MCF 10A (cell line): ENCODE results near the gene TMEM107. TPM values are rescaled to one million over a fixed set of nuclear protein-coding genes. Genes with fewer than 3 reads are reported as not detected.

Experiments
- BruUV-seq: library from RNA; stranded (reverse); fragments of 400-500 nt; replicated peaks from 2 replicates; lab custom pipeline; 2021; lab: Mats Ljungman, UMichigan
- CTCF ChIA-PET: fragments of 300-600 bp; sonication (Branson Sonifier 250); formaldehyde crosslinking; extraction: SDS; loops from one replicate; lab custom pipeline; 2021; ENCODE audit warnings: antibody characterized with exemption, inconsistent platforms; lab: Yijun Ruan, JAX
- POLR2A ChIA-PET: fragments of 300-600, 350-650 bp; sonication (Branson Sonifier 250); formaldehyde crosslinking; extraction: SDS; loops from one replicate; lab custom pipeline; 2020; ENCODE audit warnings: antibody characterized with exemption, inconsistent platforms; lab: Yijun Ruan, JAX
- DNase-seq: peaks from one replicate; pipeline ENCODE4 v3.0.0-alpha.2; 2018; ENCODE audit not compliant: unreplicated experiment
- H3K27ac Mint-ChIP-seq: one replicate; pipeline ENCODE4 v1.8.0; 2022; ENCODE audit warnings: mild to moderate bottlenecking, low read depth, mixed read lengths; ENCODE audit not compliant: unreplicated experiment
- H3K27me3 Mint-ChIP-seq: one replicate; pipeline ENCODE4 v1.8.0; 2022; ENCODE audit warnings: mixed read lengths; ENCODE audit not compliant: insufficient read depth, unreplicated experiment
- H3K36me3 Mint-ChIP-seq: one replicate; pipeline ENCODE4 v1.8.0; 2022; ENCODE audit warnings: mild to moderate bottlenecking, moderate library complexity, mixed read lengths; ENCODE audit not compliant: insufficient read depth, unreplicated experiment
- H3K4me1 Mint-ChIP-seq: one replicate; pipeline ENCODE4 v1.8.0; 2022; ENCODE audit warnings: mixed read lengths; ENCODE audit not compliant: insufficient read depth, unreplicated experiment
- H3K4me3 Mint-ChIP-seq: one replicate; pipeline ENCODE4 v1.8.0; 2022; ENCODE audit warnings: mild to moderate bottlenecking, moderate library complexity, mixed read lengths; ENCODE audit not compliant: unreplicated experiment
- H3K9me3 Mint-ChIP-seq: one replicate; pipeline ENCODE4 v1.8.0; 2022; ENCODE audit warnings: mixed read lengths; ENCODE audit not compliant: unreplicated experiment
- intact Hi-C: fragments of 100-400 bp; cut with micrococcal nuclease; formaldehyde crosslinking; loops from 2 replicates; pipeline ENCODE4 v1.14.1; 2022
- total RNA-seq: library from RNA; stranded (reverse); gene quantifications from 2 replicates; pipeline ENCODE4 v1.2.3, GENCODE V29; 2022
- TF ChIP-seq, protein P1 (sequence below): fragments of 200-600 bp; IDR thresholded peaks from one replicate; pipeline ENCODE4 v1.8.0; 2022; ENCODE audit warnings: antibody characterized with exemption, mild to moderate bottlenecking; ENCODE audit not compliant: unreplicated experiment

TMEM107 gene
- total RNA-seq, 1 experiment from 2014 or later = 8.4 TPM

- Mint-ChIP-seq H3K4me3 (no peak overlapping the region), H3K4me1 (peaks cover 32% of the 10 kb centered on the region), H3K9me3 (no peaks in the 10 kb centered on the region), H3K27me3 (no peaks in the 10 kb centered on the region), H3K27ac (no peak overlapping the region), H3K36me3 (peaks cover 16% of the 10 kb centered on the region)
- TF ChIP-seq, protein P1, sequence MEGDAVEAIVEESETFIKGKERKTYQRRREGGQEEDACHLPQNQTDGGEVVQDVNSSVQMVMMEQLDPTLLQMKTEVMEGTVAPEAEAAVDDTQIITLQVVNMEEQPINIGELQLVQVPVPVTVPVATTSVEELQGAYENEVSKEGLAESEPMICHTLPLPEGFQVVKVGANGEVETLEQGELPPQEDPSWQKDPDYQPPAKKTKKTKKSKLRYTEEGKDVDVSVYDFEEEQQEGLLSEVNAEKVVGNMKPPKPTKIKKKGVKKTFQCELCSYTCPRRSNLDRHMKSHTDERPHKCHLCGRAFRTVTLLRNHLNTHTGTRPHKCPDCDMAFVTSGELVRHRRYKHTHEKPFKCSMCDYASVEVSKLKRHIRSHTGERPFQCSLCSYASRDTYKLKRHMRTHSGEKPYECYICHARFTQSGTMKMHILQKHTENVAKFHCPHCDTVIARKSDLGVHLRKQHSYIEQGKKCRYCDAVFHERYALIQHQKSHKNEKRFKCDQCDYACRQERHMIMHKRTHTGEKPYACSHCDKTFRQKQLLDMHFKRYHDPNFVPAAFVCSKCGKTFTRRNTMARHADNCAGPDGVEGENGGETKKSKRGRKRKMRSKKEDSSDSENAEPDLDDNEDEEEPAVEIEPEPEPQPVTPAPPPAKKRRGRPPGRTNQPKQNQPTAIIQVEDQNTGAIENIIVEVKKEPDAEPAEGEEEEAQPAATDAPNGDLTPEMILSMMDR = no peak
- ChIA-PET POLR2A (interaction anchor here (0.6 to 16.5 kb wide), 34 partner anchors 9 to 913 kb away, joined by 3 to 429 read pairs (median 6); partner anchors contain the start of genes ALOXE3, AURKB, BORCS6 and CNTROB), CTCF (interaction anchor here (0.6 to 8.7 kb wide), 7 partner anchors 14 to 80 kb away, joined by 3 to 59 read pairs (median 3); partner anchors contain the start of gene ALOXE3)
- intact Hi-C loops = loop anchor here (2.0 kb wide), 1 partner anchor 31 kb away; no protein-coding TSS in a partner anchor
- DNase-seq = no peak
- no TSS peak for BruUV-seq
These were observed 20.8 kb downstream of the TMEM107 start for GRCh38 chr17:8155231-8155995.

DNA sequence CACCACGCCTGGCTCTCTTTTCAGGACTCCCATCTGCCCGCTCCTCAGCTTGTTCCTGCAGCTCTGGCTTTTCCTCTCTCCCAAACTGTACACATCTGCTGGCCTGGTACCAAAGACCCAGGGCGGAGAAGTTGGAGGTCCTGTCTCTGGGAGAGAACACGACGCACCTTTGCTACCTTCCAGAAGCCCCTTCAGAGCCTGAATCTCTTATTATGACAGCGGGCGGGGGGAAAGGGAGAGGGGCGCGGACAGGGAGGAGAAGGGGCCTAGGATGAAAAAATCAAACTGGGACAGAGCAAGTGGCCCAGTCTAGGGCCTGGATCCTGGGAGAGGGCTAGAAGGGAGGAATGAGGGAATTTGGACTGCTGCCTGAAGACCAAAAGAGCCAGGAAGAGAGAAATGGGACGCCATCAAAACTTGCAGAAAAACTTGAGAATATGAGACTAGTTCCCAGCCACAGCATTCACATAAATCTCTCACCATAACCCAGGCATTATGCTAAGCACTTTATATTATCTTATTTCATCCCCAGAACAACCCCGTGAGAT, 21.5 kb downstream of the TMEM107 start:
- Mint-ChIP-seq H3K27me3 (no peaks in the 10 kb centered on the region), H3K36me3 (peaks cover 16% of the 10 kb centered on the region), H3K27ac (no peak overlapping the region), H3K4me1 (peaks cover 32% of the 10 kb centered on the region), H3K9me3 (no peaks in the 10 kb centered on the region), H3K4me3 (no peak overlapping the region)
- TSS peak; percentile 60 for BruUV-seq
- DNase-seq = no peak
- ChIA-PET CTCF (interaction anchor here (0.6 to 8.7 kb wide), 4 partner anchors 16 to 97 kb away, joined by 3 to 59 read pairs (median 4); no protein-coding TSS in a partner anchor), POLR2A (interaction anchor here (0.6 to 16.5 kb wide), 24 partner anchors 9 to 912 kb away, joined by 3 to 429 read pairs (median 8); partner anchors contain the start of genes ALOXE3, AURKB, BORCS6 and CTC1)
- TF ChIP-seq, protein P1 = no peak
- intact Hi-C loops = loop anchor here (2.0 kb wide), 1 partner anchor 32 kb away; no protein-coding TSS in a partner anchor

DNA sequence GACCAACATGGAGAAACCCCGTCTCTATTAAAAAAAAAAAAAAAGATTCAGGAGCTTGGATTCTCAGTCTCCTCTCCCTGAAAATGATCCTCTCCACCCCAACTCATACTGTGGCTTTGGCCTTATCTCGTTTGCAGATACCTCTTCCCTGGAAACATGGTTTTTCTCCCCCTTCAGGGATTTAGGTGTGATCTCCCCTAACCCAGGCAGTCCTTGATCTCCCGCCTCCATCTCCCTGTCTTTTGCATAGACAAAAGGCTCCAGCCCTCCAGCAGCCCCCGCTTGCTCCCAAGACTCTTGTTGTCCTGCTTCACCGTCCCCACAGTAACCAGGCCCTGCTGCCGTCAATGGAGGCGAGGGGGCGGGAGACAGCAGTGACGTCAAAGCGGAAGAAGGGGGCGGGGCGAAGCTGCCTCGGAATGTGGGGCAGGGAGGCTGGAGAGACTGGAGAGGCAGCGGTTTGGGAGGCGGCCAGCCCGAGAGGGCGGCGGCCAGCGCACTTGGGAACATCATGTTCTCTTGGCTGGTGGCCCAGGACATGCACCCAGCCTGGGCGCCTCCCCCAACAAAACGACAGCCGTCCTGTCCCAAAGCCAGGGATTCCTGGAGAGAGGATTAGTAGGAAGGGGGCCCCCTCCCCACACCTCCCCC, 22.1 kb downstream of the TMEM107 start:
- intact Hi-C loops = loop anchor here (2.0 kb wide), 1 partner anchor 33 kb away; no protein-coding TSS in a partner anchor
- Mint-ChIP-seq H3K4me3 (no peak overlapping the region), H3K9me3 (no peaks in the 10 kb centered on the region), H3K27me3 (no peaks in the 10 kb centered on the region), H3K27ac (no peak overlapping the region), H3K4me1 (peaks cover 33% of the 10 kb centered on the region), H3K36me3 (peaks cover 15% of the 10 kb centered on the region)
- TF ChIP-seq, protein P1 = no peak
- BruUV-seq = no TSS peak
- peak; percentile 100 for DNase-seq
- POLR2A ChIA-PET = interaction anchor here (0.6 to 16.5 kb wide), 24 partner anchors 10 to 720 kb away, joined by 3 to 429 read pairs (median 6); partner anchors contain the start of genes ALOXE3, BORCS6, CTC1 and HES7
- CTCF ChIA-PET = interaction anchor here (0.6 to 8.7 kb wide), 5 partner anchors 11 to 145 kb away, joined by 3 to 59 read pairs (median 3); no protein-coding TSS in a partner anchor
